OCI-LY3 (cell line): ENCODE measurements around the gene DNASE1L1.

Source experiments
- CTCF ChIP-seq: fragments of 200-600, 300-600 bp; sonication (generic); IDR thresholded peaks from 2 replicates; pipeline ENCODE4 v1.5.1; 2014; ENCODE audit warnings: antibody characterized with exemption, low read length, low read depth
- EZH2phosphoT487 ChIP-seq: fragments of 200-600 bp; shearing (Covaris generic); IDR thresholded peaks from 2 replicates; pipeline ENCODE4 v1.6.1; 2018; ENCODE audit warnings: antibody characterized with exemption, mixed run types, low read depth

GRCh38 chrX:154443479-154443910 is 34.4 kb upstream of the DNASE1L1 start:
- TF ChIP-seq CTCF (no peak), EZH2phosphoT487 (no peak)
